Esophagus squamous epithelium (tissue), 4 donors: ENCODE data around the gene GOLGA2.

ENCODE experiments used
- POLR2A ChIP-seq, 4 donors: fragments of 450-650 bp; IDR thresholded peaks; one replicate each; pipeline ENCODE4 v1.6.1; 2017; ENCODE audit warnings: antibody characterized with exemption in 4 of 4, mild to moderate bottlenecking in 4 of 4, moderate library complexity in 3 of 4
- TF ChIP-seq, protein P1 (sequence below), 6 experiments: fragments of 450-650 bp in 4 of 6; fragments of 200-600 bp in 2 of 6; sonication (generic) in 2 of 6; IDR thresholded peaks; one replicate each; pipeline ENCODE4 v1.5.1; 2016 to 2019; ENCODE audit warnings: antibody characterized with exemption in 6 of 6, mild to moderate bottlenecking in 4 of 6, moderate library complexity in 4 of 6

GRCh38 chr9:128286440-128286839 is 10.6 kb upstream of the GOLGA2 start:
- TF ChIP-seq POLR2A (IDR thresholded peaks at IDR 0.05), result no peak
- TF ChIP-seq, protein P1, sequence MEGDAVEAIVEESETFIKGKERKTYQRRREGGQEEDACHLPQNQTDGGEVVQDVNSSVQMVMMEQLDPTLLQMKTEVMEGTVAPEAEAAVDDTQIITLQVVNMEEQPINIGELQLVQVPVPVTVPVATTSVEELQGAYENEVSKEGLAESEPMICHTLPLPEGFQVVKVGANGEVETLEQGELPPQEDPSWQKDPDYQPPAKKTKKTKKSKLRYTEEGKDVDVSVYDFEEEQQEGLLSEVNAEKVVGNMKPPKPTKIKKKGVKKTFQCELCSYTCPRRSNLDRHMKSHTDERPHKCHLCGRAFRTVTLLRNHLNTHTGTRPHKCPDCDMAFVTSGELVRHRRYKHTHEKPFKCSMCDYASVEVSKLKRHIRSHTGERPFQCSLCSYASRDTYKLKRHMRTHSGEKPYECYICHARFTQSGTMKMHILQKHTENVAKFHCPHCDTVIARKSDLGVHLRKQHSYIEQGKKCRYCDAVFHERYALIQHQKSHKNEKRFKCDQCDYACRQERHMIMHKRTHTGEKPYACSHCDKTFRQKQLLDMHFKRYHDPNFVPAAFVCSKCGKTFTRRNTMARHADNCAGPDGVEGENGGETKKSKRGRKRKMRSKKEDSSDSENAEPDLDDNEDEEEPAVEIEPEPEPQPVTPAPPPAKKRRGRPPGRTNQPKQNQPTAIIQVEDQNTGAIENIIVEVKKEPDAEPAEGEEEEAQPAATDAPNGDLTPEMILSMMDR (IDR thresholded peaks at IDR 0.05), result no peak
